Measurements from ENCODE around the gene AVPR1B. TPM values are rescaled to one million over a fixed set of nuclear protein-coding genes. Genes with fewer than 3 reads are reported as not detected.

AVPR1B gene
- total and polyA plus RNA-seq, 8 donors: 0.29 to 1.3 (median 0.80) TPM; not detected in 4

DNA sequence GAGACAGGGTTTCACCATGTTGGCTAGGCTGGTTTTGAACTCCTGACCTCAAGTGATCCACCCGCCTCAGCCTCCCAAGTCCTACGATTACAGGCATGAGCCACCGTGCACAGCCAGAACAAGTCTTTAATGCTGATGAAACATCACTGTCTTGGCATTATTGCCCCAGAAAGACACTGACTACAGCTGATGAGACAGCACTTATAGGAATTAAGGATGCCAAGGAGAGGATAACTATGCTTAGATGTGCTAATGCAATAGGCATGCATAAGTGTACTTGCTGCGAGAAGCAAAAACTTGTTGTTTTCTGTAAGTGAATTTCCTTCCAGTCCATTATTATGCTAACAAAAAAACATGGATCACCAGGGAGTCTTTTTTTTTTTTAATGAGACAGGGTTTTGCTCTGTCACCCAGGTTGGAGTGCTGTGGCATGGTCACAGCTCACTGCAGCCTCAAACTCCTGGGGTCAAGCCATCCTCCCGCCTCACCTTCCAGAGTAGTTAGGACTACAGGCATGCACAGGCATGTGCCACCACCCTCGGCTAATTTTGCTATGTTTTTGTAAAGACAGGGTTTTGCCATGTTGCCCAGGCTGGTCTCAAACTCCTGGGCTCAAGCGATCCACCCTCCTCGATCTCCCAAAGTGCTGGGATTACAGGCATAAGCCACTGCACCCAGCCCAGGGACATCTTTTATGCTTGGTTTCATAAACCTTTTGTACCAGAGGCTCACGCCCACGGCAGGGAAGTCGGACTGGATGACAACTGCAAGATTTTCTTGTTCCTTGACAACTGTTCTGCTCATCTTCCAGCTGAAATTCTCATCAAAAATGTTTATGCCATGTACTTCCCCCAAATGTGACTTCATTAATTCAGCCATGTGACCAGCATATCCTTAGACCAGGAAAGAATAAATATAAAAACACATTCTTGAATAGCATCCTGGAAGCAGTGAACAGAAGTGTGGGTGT, 41.1 kb downstream of the AVPR1B start:
- no peaks in the 10 kb centered on the region for H3K4me1 ChIP-seq
- no peaks in the 10 kb centered on the region for H3K9me3 ChIP-seq
- no peaks in the 10 kb centered on the region for H3K27me3 ChIP-seq
- no peak overlapping the region for H3K27ac ChIP-seq
- H3K36me3 ChIP-seq: no peaks in the 10 kb centered on the region
- DNase-seq: no peak
- TF ChIP-seq POLR2A (IDR thresholded peaks at IDR 0.05): no peak
- TF ChIP-seq POLR2AphosphoS5 (IDR thresholded peaks at IDR 0.05): no peak
- no peak for TF ChIP-seq EP300 (IDR thresholded peaks at IDR 0.05)
- no peak for TF ChIP-seq CTCF (IDR thresholded peaks at IDR 0.05)
- intact Hi-C loops (cut with DNase I; ENCODE audit: low total_unique reads): no loop called here
- no peak overlapping the region for H3K4me3 ChIP-seq
- WGBS, 5 donors: 73 to 79% (median 74%) methylated on average over 11 of the region's 11 CpGs

DNA sequence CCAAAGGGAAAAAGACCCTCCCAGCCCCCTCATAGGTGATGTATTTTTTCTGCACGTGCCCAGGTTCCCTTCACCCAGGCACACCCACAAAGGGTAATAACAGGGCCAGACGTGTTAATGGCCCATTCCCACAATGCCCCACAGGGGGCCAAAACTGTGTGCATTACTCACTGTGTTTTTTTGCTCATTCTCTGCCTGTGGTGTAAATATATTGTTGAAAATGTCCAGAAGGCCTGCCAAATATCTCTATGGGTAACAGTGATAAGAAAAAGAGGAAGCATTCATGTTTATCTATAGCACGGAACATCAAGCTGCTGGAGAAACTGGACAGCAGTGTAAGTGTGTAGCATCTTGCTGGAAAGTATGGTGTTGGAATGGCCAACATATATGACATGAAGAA, 42.3 kb downstream of the AVPR1B start:
- DNase-seq: no peak
- H3K27ac ChIP-seq: no peak overlapping the region
- no peak overlapping the region for H3K4me3 ChIP-seq
- no peaks in the 10 kb centered on the region for H3K4me1 ChIP-seq
- H3K36me3 ChIP-seq: no peaks in the 10 kb centered on the region
- intact Hi-C loops (cut with DNase I; ENCODE audit: low total_unique reads): no loop called here
- H3K9me3 ChIP-seq: no peaks in the 10 kb centered on the region
- TF ChIP-seq EP300 (IDR thresholded peaks at IDR 0.05): no peak
- no peaks in the 10 kb centered on the region for H3K27me3 ChIP-seq
- 43 to 55% (median 51%) methylated on average over 3 of the region's 3 CpGs for WGBS, 5 donors

- DNase-seq: no peak
- Histone ChIP-seq H3K9me3 (no peaks in the 10 kb centered on the region), H3K27ac (no peak overlapping the region), H3K4me1 (peaks cover 0 to 19% (median 5%) of the 10 kb centered on the region in 4 donors), H3K36me3 (no peaks in the 10 kb centered on the region), H3K27me3 (no peaks in the 10 kb centered on the region), H3K4me3 (no peak overlapping the region)
- WGBS, 5 donors: 81 to 90% (median 89%) methylated on average over 9 of the region's 9 CpGs
- no peak for TF ChIP-seq POLR2AphosphoS5 (IDR thresholded peaks at IDR 0.05)
- no peak for TF ChIP-seq CTCF (IDR thresholded peaks at IDR 0.05)
- TF ChIP-seq EP300 (IDR thresholded peaks at IDR 0.05): no peak
- TF ChIP-seq POLR2A (IDR thresholded peaks at IDR 0.05): no peak
- intact Hi-C loops (cut with DNase I; ENCODE audit: low total_unique reads): no loop called here
Observed at GRCh38 chr1:206070627-206071304, 46.4 kb downstream of the AVPR1B start.

DNA sequence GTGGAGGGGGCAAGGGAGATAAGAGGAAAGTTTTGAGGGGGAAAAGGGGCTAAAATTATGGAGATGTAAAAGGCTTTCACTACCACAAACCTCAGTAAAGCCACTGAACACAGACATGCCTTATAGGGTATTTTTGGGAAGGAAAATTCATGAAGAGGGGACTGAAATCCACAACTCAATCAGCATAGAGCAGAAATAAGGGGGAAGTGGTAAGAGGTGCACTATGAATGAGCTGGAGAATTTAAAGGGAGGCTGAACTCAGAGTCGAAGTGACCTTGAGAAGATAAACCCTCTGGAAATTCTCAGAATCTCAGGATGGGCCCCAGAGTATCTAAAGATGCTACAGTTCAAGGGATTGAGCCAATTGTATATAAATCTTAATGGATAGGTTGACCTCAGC, 48.9 kb downstream of the AVPR1B start:
- Histone ChIP-seq H3K27ac (no peak overlapping the region), H3K9me3 (no peaks in the 10 kb centered on the region), H3K4me3 (no peak overlapping the region), H3K27me3 (no peaks in the 10 kb centered on the region), H3K36me3 (no peaks in the 10 kb centered on the region), H3K4me1 (peaks cover 0 to 19% (median 5%) of the 10 kb centered on the region in 4 donors)
- no peak for DNase-seq
- TF ChIP-seq CTCF (IDR thresholded peaks at IDR 0.05) (no peak), POLR2AphosphoS5 (IDR thresholded peaks at IDR 0.05) (no peak), EP300 (IDR thresholded peaks at IDR 0.05) (no peak), POLR2A (IDR thresholded peaks at IDR 0.05) (no peak)
- WGBS, 5 donors: 54 to 72% (median 69%) methylated on average over 1 of the region's 1 CpG
- intact Hi-C loops (cut with DNase I; ENCODE audit: low total_unique reads): no loop called here

All from stomach (tissue), 9 donors.